Measurements from ENCODE around the gene TRIM71.
"Not testable (repeated sequence)": the region's sequence is repeated elsewhere in the genome, so short reads cannot be mapped to it uniquely, and the experiment has no call there.

DNA sequence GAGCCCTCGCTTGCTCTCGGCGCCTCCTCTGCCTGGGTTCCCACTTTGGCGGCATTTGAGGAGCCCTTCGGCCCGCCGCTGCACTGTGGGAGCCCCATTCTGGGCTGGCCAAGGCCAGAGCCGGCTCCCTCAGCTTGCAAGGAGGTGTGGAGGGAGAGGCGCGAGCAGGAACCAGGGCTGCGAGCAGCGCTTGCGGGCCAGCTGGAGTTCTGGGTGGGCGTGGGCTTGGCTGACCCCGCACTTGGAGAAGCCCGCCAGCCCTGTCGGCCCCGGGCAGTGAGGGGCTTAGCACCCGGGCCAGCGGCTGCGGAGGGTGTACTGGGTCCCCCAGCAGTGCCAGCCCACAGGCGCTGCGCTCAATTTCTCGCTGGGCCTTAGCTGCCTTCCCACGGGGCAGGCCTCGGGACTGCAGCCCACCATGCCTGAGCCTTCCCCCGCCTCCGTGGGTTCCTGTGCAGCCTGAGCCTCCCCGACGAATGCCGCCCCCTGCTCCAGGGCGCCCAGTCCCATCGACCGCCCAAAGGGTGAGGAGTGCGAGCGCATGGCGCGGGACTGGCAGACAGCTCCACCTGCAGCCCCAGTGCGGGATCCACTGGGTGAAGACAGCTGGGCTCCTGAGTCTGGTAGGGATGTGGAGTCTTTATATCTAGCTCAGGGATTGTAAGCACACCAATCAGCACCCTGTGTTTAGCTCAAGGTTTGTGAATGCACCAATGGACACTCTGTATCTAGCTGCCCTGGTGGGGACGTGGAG is 121.9 kb downstream of the TRIM71 start:
- not testable (repeated sequence) for TF ChIP-seq EZH2 (IDR thresholded peaks at IDR 0.05; ENCODE audit: borderline replicate concordance, low read length); CTCF (conservative IDR thresholded peaks at IDR 0.05 in 1 of 2, IDR thresholded peaks at IDR 0.05 in 1 of 2; ENCODE audit: extremely low read depth in 1 of 2, insufficient read depth in 1 of 2, low read depth in 1 of 2, low read length in 2 of 2)
